Dendritic cell treated with granulocyte-macrophage colony-stimulating factor and Interleukin-4, amounts not matched to agents 40 ng/mL and 50 ng/mL, for 4 days (primary cell): ENCODE measurements around the gene KCTD1.

Source experiments
- H3K27ac Mint-ChIP-seq: one replicate; pipeline ENCODE4 v1.8.0; 2022; ENCODE audit warnings: mild to moderate bottlenecking, mixed read lengths
- H3K27me3 Mint-ChIP-seq: one replicate; pipeline ENCODE4 v1.8.0; 2022; ENCODE audit warnings: mild to moderate bottlenecking, mixed read lengths
- H3K36me3 Mint-ChIP-seq: one replicate; pipeline ENCODE4 v1.8.0; 2022; ENCODE audit warnings: low read depth, mixed read lengths
- H3K4me1 Mint-ChIP-seq: one replicate; pipeline ENCODE4 v1.8.0; 2022; ENCODE audit warnings: low read depth, mixed read lengths
- H3K4me3 Mint-ChIP-seq: one replicate; pipeline ENCODE4 v1.8.0; 2022; ENCODE audit warnings: mild to moderate bottlenecking, moderate library complexity, mixed read lengths
- H3K9me3 Mint-ChIP-seq: one replicate; pipeline ENCODE4 v1.8.0; 2022; ENCODE audit warnings: mixed read lengths
- intact Hi-C: fragments of 100-400 bp; cut with micrococcal nuclease; formaldehyde crosslinking; loops from one replicate; pipeline ENCODE4 v1.15.0; 2022

Gene KCTD1

GRCh38 chr18:26561769-26562168, 13.4 kb upstream of the KCTD1 start:
- Mint-ChIP-seq H3K9me3 (no peaks in the 10 kb centered on the region), H3K36me3 (no peaks in the 10 kb centered on the region), H3K27ac (no peak overlapping the region), H3K4me3 (no peak overlapping the region), H3K27me3 (peaks cover 27% of the 10 kb centered on the region), H3K4me1 (no peaks in the 10 kb centered on the region)
- intact Hi-C loops, result no loop called here

GRCh38 chr18:26556573-26556972, 8.2 kb upstream of the KCTD1 start:
- no peaks in the 10 kb centered on the region for H3K9me3 Mint-ChIP-seq
- H3K4me3 Mint-ChIP-seq, result no peak overlapping the region
- no peaks in the 10 kb centered on the region for H3K4me1 Mint-ChIP-seq
- no peaks in the 10 kb centered on the region for H3K36me3 Mint-ChIP-seq
- H3K27me3 Mint-ChIP-seq, result peaks cover 48% of the 10 kb centered on the region
- H3K27ac Mint-ChIP-seq, result no peak overlapping the region
- intact Hi-C loops, result no loop called here

- H3K36me3 Mint-ChIP-seq, result no peaks in the 10 kb centered on the region
- no peak overlapping the region for H3K4me3 Mint-ChIP-seq
- H3K27ac Mint-ChIP-seq, result no peak overlapping the region
- intact Hi-C loops, result no loop called here
- H3K4me1 Mint-ChIP-seq, result no peaks in the 10 kb centered on the region
- peaks cover 54% of the 10 kb centered on the region for H3K27me3 Mint-ChIP-seq
- H3K9me3 Mint-ChIP-seq, result no peaks in the 10 kb centered on the region
Measured at GRCh38 chr18:26555804-26556553, 7.6 kb upstream of the KCTD1 start.

- intact Hi-C loops, result loop anchor here (5.0 kb wide), 1 partner anchor 103 kb away; no protein-coding TSS in a partner anchor
- H3K27ac Mint-ChIP-seq, result no peak overlapping the region
- peaks cover 7% of the 10 kb centered on the region for H3K4me1 Mint-ChIP-seq
- H3K36me3 Mint-ChIP-seq, result no peaks in the 10 kb centered on the region
- no peaks in the 10 kb centered on the region for H3K9me3 Mint-ChIP-seq
- H3K4me3 Mint-ChIP-seq, result no peak overlapping the region
- peaks cover 66% of the 10 kb centered on the region for H3K27me3 Mint-ChIP-seq
Measured at GRCh38 chr18:26553943-26554342, 5.6 kb upstream of the KCTD1 start.

- H3K27me3 Mint-ChIP-seq, result peaks cover 74% of the 10 kb centered on the region
- H3K4me3 Mint-ChIP-seq, result no peak overlapping the region
Measured at GRCh38 chr18:26551695-26552081, 3.3 kb upstream of the KCTD1 start.

GRCh38 chr18:26550998-26551694, 2.8 kb upstream of the KCTD1 start:
- no peaks in the 10 kb centered on the region for H3K9me3 Mint-ChIP-seq
- no peak overlapping the region for H3K4me3 Mint-ChIP-seq
- peaks cover 21% of the 10 kb centered on the region for H3K4me1 Mint-ChIP-seq
- peaks cover 77% of the 10 kb centered on the region for H3K27me3 Mint-ChIP-seq
- intact Hi-C loops, result loop anchor here (5.0 kb wide), 1 partner anchor 106 kb away; no protein-coding TSS in a partner anchor
- H3K36me3 Mint-ChIP-seq, result peaks cover 6% of the 10 kb centered on the region
- H3K27ac Mint-ChIP-seq, result no peak overlapping the region

More at GRCh38 chr18:26551695-26552081, 3.3 kb upstream of the KCTD1 start:
- Mint-ChIP-seq H3K36me3 (peaks cover 6% of the 10 kb centered on the region), H3K9me3 (no peaks in the 10 kb centered on the region), H3K4me1 (peaks cover 18% of the 10 kb centered on the region), H3K27ac (no peak overlapping the region)
- intact Hi-C loops, result loop anchor here (5.0 kb wide), 1 partner anchor 106 kb away; no protein-coding TSS in a partner anchor

GRCh38 chr18:26549263-26550094, 1.1 kb upstream of the KCTD1 start:
- peaks cover 6% of the 10 kb centered on the region for H3K36me3 Mint-ChIP-seq
- no peaks in the 10 kb centered on the region for H3K9me3 Mint-ChIP-seq
- peaks cover 31% of the 10 kb centered on the region for H3K4me1 Mint-ChIP-seq
- intact Hi-C loops, result loop anchor here (2.0 to 10.0 kb wide), 5 partner anchors 25 to 455 kb away; partner anchors contain the start of genes SS18 and TAF4B
- H3K27me3 Mint-ChIP-seq, result peaks cover 73% of the 10 kb centered on the region
- H3K4me3 Mint-ChIP-seq, result peak overlapping the region; percentile 68
- no peak overlapping the region for H3K27ac Mint-ChIP-seq

- H3K27me3 Mint-ChIP-seq, result peaks cover 60% of the 10 kb centered on the region
- H3K4me3 Mint-ChIP-seq, result peak overlapping the region; percentile 89
- intact Hi-C loops, result loop anchor here (2.0 to 10.0 kb wide), 4 partner anchors 23 to 453 kb away; partner anchors contain the start of genes SS18 and TAF4B
- H3K27ac Mint-ChIP-seq, result peak overlapping the region; percentile 77
- H3K4me1 Mint-ChIP-seq, result peaks cover 37% of the 10 kb centered on the region
- H3K9me3 Mint-ChIP-seq, result no peaks in the 10 kb centered on the region
- peaks cover 6% of the 10 kb centered on the region for H3K36me3 Mint-ChIP-seq
Measured at GRCh38 chr18:26547646-26548414, 523 bp downstream of the KCTD1 start.

GRCh38 chr18:26546875-26547645, 1.3 kb downstream of the KCTD1 start:
- peak overlapping the region; percentile 89 for H3K4me3 Mint-ChIP-seq
- H3K27me3 Mint-ChIP-seq, result peaks cover 53% of the 10 kb centered on the region
- intact Hi-C loops, result loop anchor here (5.0 to 10.0 kb wide), 3 partner anchors 162 to 452 kb away; partner anchors contain the start of genes SS18 and TAF4B
- H3K27ac Mint-ChIP-seq, result peak overlapping the region; percentile 77
- H3K36me3 Mint-ChIP-seq, result peaks cover 6% of the 10 kb centered on the region
- peaks cover 37% of the 10 kb centered on the region for H3K4me1 Mint-ChIP-seq
- H3K9me3 Mint-ChIP-seq, result no peaks in the 10 kb centered on the region

GRCh38 chr18:26546170-26546874, 2.0 kb downstream of the KCTD1 start:
- intact Hi-C loops, result loop anchor here (5.0 to 10.0 kb wide), 3 partner anchors 162 to 452 kb away; partner anchors contain the start of genes SS18 and TAF4B
- Mint-ChIP-seq H3K4me3 (no peak overlapping the region), H3K27ac (no peak overlapping the region)

GRCh38 chr18:26545335-26546123, 2.8 kb downstream of the KCTD1 start:
- Mint-ChIP-seq H3K27me3 (peaks cover 37% of the 10 kb centered on the region), H3K9me3 (no peaks in the 10 kb centered on the region), H3K4me3 (no peak overlapping the region), H3K4me1 (peaks cover 37% of the 10 kb centered on the region), H3K27ac (no peak overlapping the region), H3K36me3 (peaks cover 6% of the 10 kb centered on the region)
- intact Hi-C loops, result loop anchor here (5.0 to 10.0 kb wide), 3 partner anchors 161 to 451 kb away; partner anchors contain the start of genes SS18 and TAF4B

More at GRCh38 chr18:26546170-26546874, 2.0 kb downstream of the KCTD1 start:
- peaks cover 6% of the 10 kb centered on the region for H3K36me3 Mint-ChIP-seq
- H3K4me1 Mint-ChIP-seq, result peaks cover 37% of the 10 kb centered on the region
- peaks cover 45% of the 10 kb centered on the region for H3K27me3 Mint-ChIP-seq
- H3K9me3 Mint-ChIP-seq, result no peaks in the 10 kb centered on the region
